Activated T-helper 1 cell treated with Interleukin-2 at 50 U/mL for 16 hours (primary cell): ENCODE measurements around the gene POMT2.

Experiments used
- DNase-seq: peaks from one replicate; pipeline ENCODE4 v3.0.0-alpha.2; 2020; ENCODE audit warnings: low read depth

The POMT2 gene

GRCh38 chr14:77238356-77238755 is 82.3 kb downstream of the POMT2 start:
- no peak for DNase-seq

- no peak for DNase-seq
Measured at GRCh38 chr14:77236814-77237213, 83.9 kb downstream of the POMT2 start.

GRCh38 chr14:77231721-77232120 is 89.0 kb downstream of the POMT2 start:
- no peak for DNase-seq

- DNase-seq = no peak
Measured at GRCh38 chr14:77230914-77231313, 89.8 kb downstream of the POMT2 start.

GRCh38 chr14:77228056-77228455 is 92.6 kb downstream of the POMT2 start:
- no peak for DNase-seq

- DNase-seq = no peak
Measured at GRCh38 chr14:77225892-77226557, 94.7 kb downstream of the POMT2 start.

GRCh38 chr14:77225254-77225653 is 95.4 kb downstream of the POMT2 start:
- DNase-seq = no peak
